GM10266 (cell line): ENCODE results near the gene FOXP3.

Experiments
- DNase-seq: peaks from one replicate; pipeline ENCODE4 v3.0.0; 2012; ENCODE audit errors: extremely low spot score
- CTCF ChIP-seq: IDR thresholded peaks from 2 replicates; pipeline ENCODE4 v1.5.1; 2012; ENCODE audit warnings: mild to moderate bottlenecking, low read depth; ENCODE audit not compliant: control insufficient read depth, insufficient read depth; ENCODE audit errors: missing control alignments

FOXP3 gene

GRCh38 chrX:49263631-49264030 lies 879 bp downstream of the FOXP3 start:
- no peak for DNase-seq
- no peak for TF ChIP-seq CTCF

GRCh38 chrX:49262603-49263002 lies 1.9 kb downstream of the FOXP3 start:
- TF ChIP-seq CTCF: no peak

GRCh38 chrX:49260221-49260985 lies 4.1 kb downstream of the FOXP3 start:
- TF ChIP-seq CTCF: no peak
- no peak for DNase-seq

More at GRCh38 chrX:49262603-49263002, 1.9 kb downstream of the FOXP3 start:
- DNase-seq: no peak

GRCh38 chrX:49258749-49259124 lies 5.8 kb downstream of the FOXP3 start:
- no peak for TF ChIP-seq CTCF
- no peak for DNase-seq

- no peak for DNase-seq
- TF ChIP-seq CTCF: no peak
These were observed 6.4 kb downstream of the FOXP3 start for GRCh38 chrX:49257846-49258748.

- TF ChIP-seq CTCF: no peak
- no peak for DNase-seq
These were observed 7.3 kb downstream of the FOXP3 start for GRCh38 chrX:49257074-49257790.
